HFFc6 (cell line): Measurements from ENCODE around the gene EVA1A. TPM values are rescaled to one million over a fixed set of nuclear protein-coding genes. Genes with fewer than 3 reads are reported as not detected.

Experiments
- DNase-seq: peaks from one replicate; pipeline ENCODE4 v3.0.0-alpha.2; 2018
- H3K27ac Mint-ChIP-seq: 2 replicates; pipeline ENCODE4 v1.8.0; 2020; ENCODE audit warnings: mild to moderate bottlenecking, mixed read lengths
- H3K27me3 Mint-ChIP-seq: 2 replicates; pipeline ENCODE4 v1.8.0; 2021; ENCODE audit warnings: mild to moderate bottlenecking, moderate library complexity, mixed read lengths; ENCODE audit not compliant: insufficient read depth
- H3K36me3 Mint-ChIP-seq: 2 replicates; pipeline ENCODE4 v1.8.0; 2021; ENCODE audit warnings: low read depth, mixed read lengths
- H3K4me1 Mint-ChIP-seq: 2 replicates; pipeline ENCODE4 v1.8.0; 2020; ENCODE audit warnings: low read depth, mixed read lengths
- H3K4me3 Mint-ChIP-seq: 2 replicates; pipeline ENCODE4 v1.8.0; 2020; ENCODE audit warnings: mild to moderate bottlenecking, moderate library complexity, mixed read lengths
- H3K9me3 Mint-ChIP-seq: 2 replicates; pipeline ENCODE4 v1.8.0; 2020; ENCODE audit warnings: mild to moderate bottlenecking, mixed read lengths
- total RNA-seq, 6 experiments: library from RNA; stranded (reverse); fragmentation: NEBNext Ultra II Directional; extraction: Animal tissue kit (Norgen Biotek cat#: 25700); gene quantifications; 2 replicates in 1 of 6; 3 replicates in 5 of 6; pipeline ENCODE4 v1.2.3, GENCODE V29; 2021
- TF ChIP-seq, protein P1 (sequence below): fragments of 200-600 bp; sonication (generic); IDR thresholded peaks from 2 replicates; pipeline ENCODE4 v1.5.0; 2021; ENCODE audit warnings: antibody characterized with exemption, mild to moderate bottlenecking

The EVA1A gene
- total RNA-seq, 6 experiments from 2014 or later = 61.7 to 75.2 (median 68.8) TPM

DNA sequence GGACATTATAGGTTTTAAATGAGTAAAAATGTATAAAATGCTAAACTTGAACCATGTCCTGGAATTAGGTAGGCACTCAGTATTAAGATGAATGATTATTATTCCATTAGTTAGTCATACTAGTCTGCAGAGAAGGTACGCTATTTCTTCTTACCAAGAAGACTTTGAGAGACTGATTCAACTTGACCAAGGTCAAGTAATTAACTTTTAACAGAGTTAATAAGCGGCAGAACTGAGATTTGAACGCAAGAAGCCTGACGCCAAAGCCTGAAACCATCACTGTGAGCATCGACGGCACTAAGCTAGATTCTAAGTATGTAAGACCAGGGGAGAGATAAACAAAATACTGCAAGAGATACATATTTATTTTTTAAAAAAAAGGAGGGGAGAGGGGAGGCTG lies 2.6 kb downstream of the EVA1A start:
- no peaks in the 10 kb centered on the region for H3K9me3 Mint-ChIP-seq
- peaks cover 82% of the 10 kb centered on the region for H3K4me1 Mint-ChIP-seq
- H3K27ac Mint-ChIP-seq = no peak overlapping the region
- H3K36me3 Mint-ChIP-seq = peaks cover 29% of the 10 kb centered on the region
- TF ChIP-seq, protein P1, sequence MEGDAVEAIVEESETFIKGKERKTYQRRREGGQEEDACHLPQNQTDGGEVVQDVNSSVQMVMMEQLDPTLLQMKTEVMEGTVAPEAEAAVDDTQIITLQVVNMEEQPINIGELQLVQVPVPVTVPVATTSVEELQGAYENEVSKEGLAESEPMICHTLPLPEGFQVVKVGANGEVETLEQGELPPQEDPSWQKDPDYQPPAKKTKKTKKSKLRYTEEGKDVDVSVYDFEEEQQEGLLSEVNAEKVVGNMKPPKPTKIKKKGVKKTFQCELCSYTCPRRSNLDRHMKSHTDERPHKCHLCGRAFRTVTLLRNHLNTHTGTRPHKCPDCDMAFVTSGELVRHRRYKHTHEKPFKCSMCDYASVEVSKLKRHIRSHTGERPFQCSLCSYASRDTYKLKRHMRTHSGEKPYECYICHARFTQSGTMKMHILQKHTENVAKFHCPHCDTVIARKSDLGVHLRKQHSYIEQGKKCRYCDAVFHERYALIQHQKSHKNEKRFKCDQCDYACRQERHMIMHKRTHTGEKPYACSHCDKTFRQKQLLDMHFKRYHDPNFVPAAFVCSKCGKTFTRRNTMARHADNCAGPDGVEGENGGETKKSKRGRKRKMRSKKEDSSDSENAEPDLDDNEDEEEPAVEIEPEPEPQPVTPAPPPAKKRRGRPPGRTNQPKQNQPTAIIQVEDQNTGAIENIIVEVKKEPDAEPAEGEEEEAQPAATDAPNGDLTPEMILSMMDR = no peak
- DNase-seq = no peak
- peak overlapping the region; percentile 93 for H3K4me3 Mint-ChIP-seq
- peaks cover 7% of the 10 kb centered on the region for H3K27me3 Mint-ChIP-seq

DNA sequence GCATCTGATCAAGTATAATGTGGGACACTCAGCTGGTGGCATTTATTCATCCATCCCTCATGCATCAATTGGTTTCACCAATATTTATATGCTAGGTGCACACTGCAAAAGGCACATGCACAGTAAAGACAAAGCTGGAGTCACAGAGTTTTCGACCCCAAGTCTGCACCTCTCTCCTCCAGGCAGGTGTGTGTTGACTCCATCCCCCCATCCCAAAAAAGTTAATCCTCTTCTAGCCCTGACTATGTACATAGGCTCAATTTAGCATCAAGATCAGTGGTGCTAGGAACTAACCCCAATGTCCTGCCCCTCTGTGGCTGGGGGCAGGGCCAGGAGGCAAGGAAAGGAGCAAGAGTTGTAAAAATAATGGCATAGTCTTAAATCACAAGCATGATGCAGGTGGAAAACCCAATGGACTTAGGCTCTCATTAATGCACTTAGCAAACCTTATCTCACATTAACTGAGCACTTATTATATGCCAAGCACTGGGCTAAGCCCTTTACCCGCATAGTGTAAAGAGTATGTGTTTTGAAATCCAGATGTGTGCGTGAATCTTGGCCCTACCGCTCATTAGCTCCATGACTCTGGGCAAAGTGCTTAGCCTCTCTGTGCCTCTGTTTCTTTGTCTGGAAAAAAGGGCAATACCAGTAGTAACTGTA lies 3.1 kb downstream of the EVA1A start:
- Mint-ChIP-seq H3K27ac (no peak overlapping the region), H3K4me1 (peaks cover 81% of the 10 kb centered on the region), H3K9me3 (no peaks in the 10 kb centered on the region), H3K4me3 (peak overlapping the region; percentile 93), H3K27me3 (peaks cover 7% of the 10 kb centered on the region), H3K36me3 (peaks cover 33% of the 10 kb centered on the region)
- no peak for DNase-seq
- TF ChIP-seq, protein P1 = no peak

DNA sequence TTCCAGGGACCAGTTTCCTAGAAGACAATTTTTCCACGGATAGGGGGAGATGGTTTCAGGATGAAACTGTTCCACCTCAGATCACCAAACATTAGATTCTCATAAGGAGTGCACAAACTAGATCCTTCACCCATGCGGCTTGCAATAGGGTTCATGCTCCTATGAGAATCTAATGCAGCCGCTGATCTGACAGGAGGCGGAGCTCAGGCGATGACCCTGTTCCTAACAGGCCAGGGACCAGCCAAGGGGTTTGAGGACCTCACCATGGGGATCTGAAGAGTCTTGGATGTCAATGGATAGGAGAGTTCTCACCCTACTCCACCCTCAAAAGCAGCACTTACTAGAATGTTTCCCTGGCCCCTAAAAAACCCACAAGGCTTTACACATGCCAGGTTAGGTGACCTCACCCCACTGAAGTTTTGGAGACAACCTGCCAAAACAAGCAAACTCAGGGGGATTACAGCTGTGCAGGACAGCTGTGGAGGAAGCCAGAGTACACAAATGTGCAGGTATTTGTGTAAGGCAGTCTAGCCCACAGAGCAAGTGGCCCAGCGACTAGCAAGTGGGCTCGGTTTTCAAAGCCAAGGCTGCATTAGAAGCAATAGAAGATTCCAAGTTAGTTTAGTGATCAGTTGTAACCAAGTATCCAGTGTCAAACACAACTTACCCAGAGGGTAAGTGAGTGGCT lies 3.9 kb downstream of the EVA1A start:
- peaks cover 79% of the 10 kb centered on the region for H3K4me1 Mint-ChIP-seq
- DNase-seq = no peak
- TF ChIP-seq, protein P1 = no peak

GRCh38 chr2:75555701-75556100 lies 5.0 kb downstream of the EVA1A start:
- no peak for DNase-seq
- Mint-ChIP-seq H3K27me3 (peaks cover 7% of the 10 kb centered on the region), H3K9me3 (no peaks in the 10 kb centered on the region), H3K36me3 (peaks cover 48% of the 10 kb centered on the region), H3K4me1 (peaks cover 79% of the 10 kb centered on the region), H3K4me3 (peak overlapping the region; percentile 2), H3K27ac (peak overlapping the region; percentile 24)
- TF ChIP-seq, protein P1 = no peak

More for the DNA sequence above, 3.9 kb downstream of the EVA1A start:
- H3K4me3 Mint-ChIP-seq = no peak overlapping the region
- peaks cover 40% of the 10 kb centered on the region for H3K36me3 Mint-ChIP-seq
- no peak overlapping the region for H3K27ac Mint-ChIP-seq
- H3K9me3 Mint-ChIP-seq = no peaks in the 10 kb centered on the region
- peaks cover 7% of the 10 kb centered on the region for H3K27me3 Mint-ChIP-seq

DNA sequence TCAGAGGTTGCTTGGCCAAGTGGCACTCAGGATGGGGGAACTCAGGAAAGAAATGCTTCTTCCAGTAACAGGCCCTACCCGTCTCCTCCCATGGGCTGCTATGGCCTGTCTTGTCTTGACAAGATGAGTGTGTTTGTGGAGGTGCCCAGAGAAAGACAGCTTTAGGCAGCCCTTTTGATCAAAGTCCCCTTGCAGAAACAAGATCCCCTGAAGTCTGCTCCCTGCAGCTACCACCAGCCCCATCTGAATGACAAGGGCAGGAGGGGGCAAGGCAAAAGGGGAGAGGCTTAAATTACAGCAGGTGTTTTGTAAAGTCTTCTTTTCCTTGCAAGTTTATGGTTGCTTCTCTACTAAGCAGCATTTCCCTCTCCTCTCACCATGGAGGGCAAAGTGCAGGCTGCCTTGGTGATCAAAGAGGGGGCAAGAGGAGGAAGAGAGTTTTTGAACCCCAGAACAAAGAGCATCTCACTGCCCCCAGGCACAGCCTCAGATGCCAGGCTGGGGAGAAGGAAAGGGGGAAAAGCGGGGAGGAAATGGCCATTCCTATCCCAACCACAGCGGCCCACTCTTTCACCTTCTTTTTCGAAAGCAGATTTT lies 6.7 kb downstream of the EVA1A start:
- peaks cover 91% of the 10 kb centered on the region for H3K4me1 Mint-ChIP-seq
- H3K9me3 Mint-ChIP-seq = no peaks in the 10 kb centered on the region
- TF ChIP-seq, protein P1 = no peak
- no peak for DNase-seq
- H3K4me3 Mint-ChIP-seq = no peak overlapping the region
- no peak overlapping the region for H3K27ac Mint-ChIP-seq
- peaks cover 2% of the 10 kb centered on the region for H3K27me3 Mint-ChIP-seq
- peaks cover 49% of the 10 kb centered on the region for H3K36me3 Mint-ChIP-seq
